ENCODE measurements around the gene TMEM50B.
"Not testable (repeated sequence)": the region's sequence is repeated elsewhere in the genome, so short reads cannot be mapped to it uniquely, and the experiment has no call there.

The TMEM50B gene

GRCh38 chr21:33477066-33477465 lies 2.7 kb downstream of the TMEM50B start:
- DNase-seq: no peak

GRCh38 chr21:33473344-33473743 lies 6.4 kb downstream of the TMEM50B start:
- no peak for DNase-seq

DNA sequence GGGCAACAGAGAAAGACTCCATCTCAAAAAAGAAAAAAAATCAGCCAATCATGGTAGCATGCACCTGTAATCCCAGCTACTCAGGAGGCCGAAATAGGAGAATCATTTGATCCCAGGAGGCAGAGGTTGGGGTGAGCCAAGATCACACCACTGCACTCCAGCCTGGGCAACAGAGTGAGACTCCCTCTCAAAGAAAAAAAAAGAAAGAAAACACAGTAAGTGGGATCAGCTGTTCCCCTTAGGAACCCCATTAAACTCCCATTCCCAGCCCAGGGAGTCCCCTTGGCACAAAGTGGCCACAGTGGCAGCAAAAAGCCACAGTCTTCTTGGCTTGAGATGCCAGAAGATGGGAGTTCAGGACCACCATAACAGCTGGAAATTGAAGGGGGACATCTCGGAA lies 9.1 kb downstream of the TMEM50B start:
- no peak for DNase-seq

DNA sequence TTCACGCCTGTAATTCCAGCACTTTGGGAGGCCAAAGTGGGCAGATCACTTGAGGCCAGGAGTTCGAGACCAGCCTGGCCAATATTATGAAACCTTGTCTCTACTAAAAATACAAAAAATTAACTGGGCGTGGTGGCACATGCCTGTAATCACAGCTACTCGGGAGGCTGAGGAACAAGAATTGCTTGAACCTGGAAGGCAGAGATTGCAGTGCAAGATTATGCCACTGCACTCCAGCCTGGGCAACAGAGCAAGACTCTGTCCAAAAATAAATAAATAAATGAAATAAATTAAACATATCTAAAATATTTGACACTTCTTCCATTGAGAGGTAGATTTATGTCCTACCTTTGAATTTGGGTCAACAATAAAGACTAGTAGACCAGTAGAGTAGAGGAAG lies 10.6 kb downstream of the TMEM50B start:
- DNase-seq: not testable (repeated sequence)

GRCh38 chr21:33461538-33462250 lies 18.1 kb downstream of the TMEM50B start:
- DNase-seq: no peak

GRCh38 chr21:33458861-33459260 lies 20.9 kb downstream of the TMEM50B start:
- no peak for DNase-seq

- no peak for DNase-seq
Observed at GRCh38 chr21:33455686-33456446, 23.9 kb downstream of the TMEM50B start.

DNA sequence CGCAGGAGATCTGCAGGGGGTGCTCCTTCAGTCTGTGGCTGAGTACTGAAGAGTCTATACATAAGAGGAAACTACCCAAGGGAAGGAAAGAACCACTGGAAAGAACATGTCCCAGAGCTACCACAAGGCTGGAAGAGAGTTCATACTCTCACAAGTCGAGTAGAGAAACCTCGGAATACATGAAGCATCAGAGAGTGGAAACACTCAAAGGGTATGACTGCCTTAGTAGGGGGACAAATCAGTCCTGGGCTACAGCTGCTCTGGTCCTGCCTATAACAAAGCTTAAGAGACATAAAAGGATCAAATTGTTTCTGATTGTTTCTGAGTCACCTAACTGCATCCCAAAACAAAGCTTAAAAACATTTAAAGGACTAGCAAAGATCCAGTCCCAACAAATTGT lies 27.4 kb downstream of the TMEM50B start:
- no peak for DNase-seq

DNA sequence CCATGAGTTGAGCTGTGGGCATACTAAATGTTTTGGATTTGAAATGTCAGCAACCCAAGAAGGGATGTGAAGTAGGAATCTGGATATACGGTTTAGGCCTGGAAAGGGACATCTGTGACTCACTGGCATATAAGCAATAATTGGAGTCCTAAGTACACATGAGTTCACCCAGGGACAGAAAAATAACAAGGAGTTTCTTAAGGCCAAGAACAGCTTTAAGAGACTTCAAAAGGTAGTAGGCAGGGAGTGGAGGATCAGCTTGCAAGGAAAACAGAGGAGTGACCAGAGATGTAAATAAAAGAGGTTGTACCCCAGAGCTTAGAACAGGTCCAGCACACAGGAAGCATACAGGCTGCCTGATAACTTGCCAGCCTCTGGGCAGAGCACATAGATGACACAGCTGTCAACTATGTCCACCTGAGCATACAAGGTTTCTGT lies 28.1 kb downstream of the TMEM50B start:
- no peak for DNase-seq

- no peak for DNase-seq
Observed at GRCh38 chr21:33449616-33450015, 30.2 kb downstream of the TMEM50B start.

DNA sequence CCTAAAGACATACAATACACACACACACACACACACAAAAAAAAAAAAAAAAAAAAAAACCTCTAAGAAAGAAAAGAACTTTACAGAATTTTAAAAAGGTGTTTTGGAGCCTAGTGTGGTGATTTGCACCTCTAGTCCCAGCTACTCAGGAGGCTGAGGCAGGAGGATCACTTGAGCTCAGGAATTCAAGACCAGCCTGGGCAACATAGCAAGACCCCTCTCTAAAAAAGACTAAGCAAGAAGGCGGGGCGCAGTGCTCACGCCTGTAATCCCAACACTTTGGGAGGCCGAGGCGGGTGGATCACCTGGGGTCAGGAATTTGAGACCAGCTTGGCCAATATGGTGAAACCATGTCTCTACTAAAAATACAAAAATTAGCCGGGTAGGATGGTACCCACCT lies 33.2 kb downstream of the TMEM50B start:
- DNase-seq: not testable (repeated sequence)

GRCh38 chr21:33444499-33444898 lies 35.3 kb downstream of the TMEM50B start:
- no peak for DNase-seq

- DNase-seq: no peak
Observed at GRCh38 chr21:33443194-33443593, 36.6 kb downstream of the TMEM50B start.

GRCh38 chr21:33441489-33442477 lies 38.0 kb downstream of the TMEM50B start:
- peak in 1 of 2 donors; percentile 58 for DNase-seq

- DNase-seq: no peak
Observed at GRCh38 chr21:33437140-33437539, 42.6 kb downstream of the TMEM50B start.

DNA sequence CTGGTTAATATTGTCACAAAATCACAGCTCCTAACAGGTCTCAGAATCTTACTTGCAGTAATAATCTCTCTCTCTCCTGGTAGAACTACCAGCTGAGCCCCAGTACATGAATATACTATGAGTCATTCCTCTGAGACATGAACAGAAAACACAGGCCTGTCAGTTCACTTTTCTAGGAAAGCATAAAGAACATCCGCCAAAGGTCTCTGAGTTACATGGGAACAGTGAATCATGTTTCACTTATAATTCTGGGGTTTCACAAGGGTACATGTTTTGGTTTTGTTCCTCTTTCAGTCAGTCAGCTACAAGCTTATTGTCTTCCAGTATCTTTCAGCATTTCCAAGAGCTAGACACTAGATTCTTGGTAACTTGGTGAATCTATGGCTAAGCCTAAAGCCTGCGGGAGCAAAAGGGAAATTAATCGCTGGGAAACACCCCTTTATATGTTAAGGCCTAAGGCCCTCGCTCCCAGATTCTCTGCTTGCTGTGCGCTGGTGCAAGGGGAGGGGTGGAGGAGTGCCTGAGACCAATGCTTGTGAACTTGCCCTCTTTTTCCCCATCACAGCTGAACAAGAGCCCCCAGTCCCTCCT lies 44.9 kb downstream of the TMEM50B start:
- peak in 1 of 2 donors; percentile 5 for DNase-seq

- peak in 1 of 2 donors; percentile 19 for DNase-seq
Observed at GRCh38 chr21:33433425-33434114, 46.2 kb downstream of the TMEM50B start.

GRCh38 chr21:33433001-33433400 lies 46.8 kb downstream of the TMEM50B start:
- DNase-seq: no peak

- DNase-seq: no peak
Observed at GRCh38 chr21:33432496-33432895, 47.3 kb downstream of the TMEM50B start.

DNA sequence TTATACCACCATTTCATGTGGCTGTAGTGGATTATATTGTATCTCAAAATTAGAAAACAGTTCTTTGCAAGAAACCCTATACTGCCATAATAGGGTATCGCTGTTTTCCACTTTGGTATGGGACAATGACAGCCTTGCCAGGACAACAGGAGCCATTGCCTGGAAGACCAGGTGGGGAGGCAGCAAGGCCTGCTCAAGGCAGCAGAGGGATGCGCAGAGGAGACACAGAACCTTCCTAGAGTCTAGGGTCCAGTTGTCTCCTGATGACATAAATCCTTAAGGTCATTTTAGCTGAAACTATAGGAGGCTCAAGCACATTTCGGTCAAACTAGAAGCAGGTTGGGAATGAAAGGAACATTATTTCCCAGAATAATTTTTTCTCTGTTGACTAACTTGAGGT lies 48.9 kb downstream of the TMEM50B start:
- DNase-seq: no peak

DNA sequence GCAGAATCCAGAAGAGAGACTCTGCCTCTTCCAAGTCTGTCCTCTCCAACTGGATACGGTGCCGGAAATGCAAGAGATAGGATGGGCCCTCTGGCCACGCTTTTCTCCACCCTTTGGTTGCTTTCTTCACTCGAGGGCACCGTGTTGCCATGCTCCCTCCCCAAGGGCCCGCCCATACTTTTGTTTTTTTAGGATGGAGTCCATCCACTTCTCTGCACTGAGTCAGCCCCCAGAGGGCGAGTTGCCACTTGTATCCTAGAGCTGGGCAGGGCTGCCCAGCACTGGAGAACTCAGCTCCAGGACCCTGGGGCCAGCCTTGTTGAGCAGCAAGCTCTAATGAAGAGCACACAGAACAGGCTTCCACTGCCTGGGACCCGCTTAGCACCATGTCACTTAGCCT lies 51.1 kb downstream of the TMEM50B start:
- no peak for DNase-seq

GRCh38 chr21:33427051-33427450 lies 52.7 kb downstream of the TMEM50B start:
- DNase-seq: no peak
